Measurements from ENCODE around the gene ABHD10.
A peak's percentile ranks its signal among the peaks of the same experiment; 100 is the strongest.

Gene ABHD10

GRCh38 chr3:112002096-112002971 lies 23.5 kb downstream of the ABHD10 start:
- DNase-seq: peak; percentile 63

GRCh38 chr3:112003321-112004080 lies 24.7 kb downstream of the ABHD10 start:
- no peak for DNase-seq

- no peak for DNase-seq
Measured at GRCh38 chr3:112004187-112004586, 25.4 kb downstream of the ABHD10 start.

GRCh38 chr3:112004669-112005068 lies 25.8 kb downstream of the ABHD10 start:
- no peak for DNase-seq

GRCh38 chr3:112005091-112005672 lies 26.4 kb downstream of the ABHD10 start:
- no peak for DNase-seq

- DNase-seq: no peak
Measured at GRCh38 chr3:112007633-112008032, 28.8 kb downstream of the ABHD10 start.

- no peak for DNase-seq
Measured at GRCh38 chr3:112009670-112010069, 30.8 kb downstream of the ABHD10 start.

- no peak for DNase-seq
Measured at GRCh38 chr3:112010636-112011035, 31.8 kb downstream of the ABHD10 start.

GRCh38 chr3:112011376-112011940 lies 32.6 kb downstream of the ABHD10 start:
- no peak for DNase-seq

- no peak for DNase-seq
Measured at GRCh38 chr3:112012205-112012992, 33.6 kb downstream of the ABHD10 start.

- DNase-seq: peak; percentile 48
Measured at GRCh38 chr3:112013058-112013783, 34.4 kb downstream of the ABHD10 start.

GRCh38 chr3:112013784-112014143 lies 34.9 kb downstream of the ABHD10 start:
- no peak for DNase-seq

- DNase-seq: no peak
Measured at GRCh38 chr3:112017091-112017490, 38.3 kb downstream of the ABHD10 start.

- no peak for DNase-seq
Measured at GRCh38 chr3:112018712-112019111, 39.9 kb downstream of the ABHD10 start.

- DNase-seq: no peak
Measured at GRCh38 chr3:112019716-112020115, 40.9 kb downstream of the ABHD10 start.

GRCh38 chr3:112020674-112021085 lies 41.9 kb downstream of the ABHD10 start:
- DNase-seq: no peak

- DNase-seq: no peak
Measured at GRCh38 chr3:112027142-112027541, 48.3 kb downstream of the ABHD10 start.

- no peak for DNase-seq
Measured at GRCh38 chr3:112027826-112028225, 49.0 kb downstream of the ABHD10 start.

- DNase-seq: no peak
Measured at GRCh38 chr3:112030901-112031300, 52.1 kb downstream of the ABHD10 start.

- no peak for DNase-seq
Measured at GRCh38 chr3:112032098-112032731, 53.4 kb downstream of the ABHD10 start.

GRCh38 chr3:112034436-112034835 lies 55.6 kb downstream of the ABHD10 start, which contains the start of gene TMPRSS7:
TSS of gene TMPRSS7 (plus strand) at chr3:112034736. CDS start at chr3:112034846, 110 bp downstream.
- no peak for DNase-seq

All from activated T-cell treated with anti-CD3 and anti-CD28 coated beads for 4 hours (primary cell).